GM13976 (cell line): ENCODE results near the gene TMEM182.

Source experiments
- DNase-seq: peaks from one replicate; pipeline ENCODE4 v3.0.0; 2012; ENCODE audit warnings: low spot score
- in situ Hi-C: fragments of 300-500 bp; cut with MboI; formaldehyde crosslinking; loops from one replicate; pipeline ENCODE4 v1.12.0; 2022; ENCODE audit warnings: low sequenced_read_pairs, mixed read lengths, inconsistent platforms; ENCODE audit not compliant: unreplicated experiment
- TF ChIP-seq, protein P1 (sequence below): IDR thresholded peaks from 2 replicates; pipeline ENCODE4 v1.5.1; 2012; ENCODE audit warnings: borderline replicate concordance, mild to moderate bottlenecking; ENCODE audit not compliant: insufficient read depth; ENCODE audit errors: extremely low read depth, missing control alignments, control extremely low read depth

Gene TMEM182

DNA sequence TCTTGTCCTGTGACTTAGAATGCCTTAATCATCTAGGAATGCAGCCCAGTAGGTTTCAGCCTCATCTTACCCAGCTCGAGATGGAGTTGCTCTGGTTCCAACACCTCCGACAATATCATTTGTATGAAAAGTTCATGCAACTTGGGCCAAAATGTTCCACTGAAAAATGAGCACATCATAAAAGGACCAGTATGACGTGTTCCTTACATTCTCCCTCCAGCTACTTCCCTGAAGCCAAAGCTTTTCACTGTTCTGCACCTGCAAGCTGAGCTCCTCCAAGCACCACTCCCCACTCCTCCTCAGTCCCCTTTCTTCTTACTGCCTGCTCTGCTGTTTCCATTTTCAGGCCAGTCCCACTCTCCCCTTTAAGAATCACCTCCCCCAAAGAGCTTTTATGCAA is 23.1 kb downstream of the TMEM182 start:
- no peak for DNase-seq
- in situ Hi-C loops, result no loop called here

DNA sequence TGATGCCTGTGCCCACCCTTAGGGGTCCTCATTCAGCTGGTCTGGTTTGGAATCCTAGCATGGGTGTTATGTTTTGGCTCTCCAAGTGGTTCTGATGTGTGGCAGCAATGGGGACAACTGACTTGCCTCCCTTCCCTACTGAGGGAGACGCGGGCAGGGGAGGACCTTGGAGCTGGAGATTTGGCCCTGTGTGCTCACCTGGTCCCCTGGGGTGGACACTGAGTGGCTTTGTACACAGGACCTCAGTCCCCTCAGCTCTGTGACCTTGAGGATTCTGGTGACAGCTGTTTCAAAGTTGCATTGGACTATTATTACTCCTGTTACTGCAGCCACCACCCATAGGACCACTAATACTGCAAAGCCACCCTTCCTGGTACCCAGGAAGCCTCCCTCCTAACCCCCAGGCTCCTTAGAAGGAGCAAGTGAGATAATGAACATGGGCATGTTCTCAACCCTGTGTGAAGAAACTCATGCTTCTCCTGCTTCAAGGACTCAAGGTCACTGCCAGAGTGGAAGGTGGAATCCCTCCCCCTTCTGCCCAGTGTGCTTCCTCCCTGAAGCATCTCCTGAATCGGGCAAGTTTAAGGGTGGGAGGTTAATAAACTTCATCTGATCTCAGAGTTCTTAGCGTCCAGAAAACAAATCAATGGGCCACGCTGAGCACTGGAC is 26.5 kb downstream of the TMEM182 start:
- TF ChIP-seq, protein P1, sequence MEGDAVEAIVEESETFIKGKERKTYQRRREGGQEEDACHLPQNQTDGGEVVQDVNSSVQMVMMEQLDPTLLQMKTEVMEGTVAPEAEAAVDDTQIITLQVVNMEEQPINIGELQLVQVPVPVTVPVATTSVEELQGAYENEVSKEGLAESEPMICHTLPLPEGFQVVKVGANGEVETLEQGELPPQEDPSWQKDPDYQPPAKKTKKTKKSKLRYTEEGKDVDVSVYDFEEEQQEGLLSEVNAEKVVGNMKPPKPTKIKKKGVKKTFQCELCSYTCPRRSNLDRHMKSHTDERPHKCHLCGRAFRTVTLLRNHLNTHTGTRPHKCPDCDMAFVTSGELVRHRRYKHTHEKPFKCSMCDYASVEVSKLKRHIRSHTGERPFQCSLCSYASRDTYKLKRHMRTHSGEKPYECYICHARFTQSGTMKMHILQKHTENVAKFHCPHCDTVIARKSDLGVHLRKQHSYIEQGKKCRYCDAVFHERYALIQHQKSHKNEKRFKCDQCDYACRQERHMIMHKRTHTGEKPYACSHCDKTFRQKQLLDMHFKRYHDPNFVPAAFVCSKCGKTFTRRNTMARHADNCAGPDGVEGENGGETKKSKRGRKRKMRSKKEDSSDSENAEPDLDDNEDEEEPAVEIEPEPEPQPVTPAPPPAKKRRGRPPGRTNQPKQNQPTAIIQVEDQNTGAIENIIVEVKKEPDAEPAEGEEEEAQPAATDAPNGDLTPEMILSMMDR, result no peak
- DNase-seq, result no peak
- in situ Hi-C loops, result no loop called here

More for the DNA sequence above, 23.1 kb downstream of the TMEM182 start:
- TF ChIP-seq, protein P1, result no peak

DNA sequence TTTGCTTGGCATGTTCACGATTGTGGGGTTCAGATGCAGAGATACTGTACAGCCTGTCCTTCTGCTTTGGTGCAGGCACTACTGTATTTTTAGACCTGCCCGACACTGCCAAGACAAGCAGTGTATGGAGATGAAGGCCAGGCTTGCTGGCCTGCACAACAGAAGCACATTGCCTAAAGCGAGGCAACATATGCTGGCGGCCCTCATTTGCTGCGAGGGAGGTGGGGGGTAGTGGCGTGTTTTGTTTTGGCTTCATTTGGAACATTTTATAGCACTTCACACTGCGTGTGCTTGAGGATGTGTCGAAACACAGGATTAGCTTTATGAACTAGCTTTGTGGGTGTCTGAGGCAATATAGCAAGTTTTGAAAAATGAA is 27.0 kb downstream of the TMEM182 start:
- TF ChIP-seq, protein P1, result no peak
- DNase-seq, result no peak
- in situ Hi-C loops, result no loop called here

DNA sequence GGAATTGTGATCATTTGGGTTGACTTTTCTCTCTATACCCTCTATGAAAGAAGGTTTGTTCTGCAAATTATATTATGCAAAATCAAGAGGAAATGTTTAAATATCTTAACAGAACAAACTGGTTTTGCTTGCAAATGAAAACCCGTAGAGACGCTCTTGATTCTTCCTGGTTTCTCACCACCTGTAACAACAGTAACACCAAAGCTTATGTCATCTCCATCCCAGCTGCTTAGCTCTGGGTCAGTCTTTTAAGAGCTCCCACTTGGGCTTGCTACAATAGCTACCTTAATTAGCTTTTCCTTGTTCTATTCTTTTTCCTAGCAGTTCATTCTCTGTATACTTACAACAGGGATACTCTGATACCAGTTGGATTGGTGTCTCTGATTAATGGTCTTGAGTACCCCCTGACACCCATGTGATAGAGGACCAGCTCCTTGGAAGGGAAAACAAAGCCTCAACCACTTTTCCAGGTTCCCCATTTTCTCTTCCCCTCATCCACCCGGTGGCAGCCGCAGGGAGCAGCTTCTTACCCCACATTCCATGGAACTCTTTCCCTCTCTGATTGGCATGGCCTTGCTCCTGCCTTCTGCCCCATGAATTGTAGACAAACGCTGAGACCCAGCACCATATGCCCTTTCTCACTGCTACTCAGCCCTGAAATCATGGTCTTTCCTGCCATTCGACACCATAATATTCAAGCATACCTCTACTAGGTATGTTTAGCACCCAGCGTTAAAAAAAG is 27.7 kb downstream of the TMEM182 start:
- TF ChIP-seq, protein P1, result no peak
- in situ Hi-C loops, result no loop called here
- no peak for DNase-seq

DNA sequence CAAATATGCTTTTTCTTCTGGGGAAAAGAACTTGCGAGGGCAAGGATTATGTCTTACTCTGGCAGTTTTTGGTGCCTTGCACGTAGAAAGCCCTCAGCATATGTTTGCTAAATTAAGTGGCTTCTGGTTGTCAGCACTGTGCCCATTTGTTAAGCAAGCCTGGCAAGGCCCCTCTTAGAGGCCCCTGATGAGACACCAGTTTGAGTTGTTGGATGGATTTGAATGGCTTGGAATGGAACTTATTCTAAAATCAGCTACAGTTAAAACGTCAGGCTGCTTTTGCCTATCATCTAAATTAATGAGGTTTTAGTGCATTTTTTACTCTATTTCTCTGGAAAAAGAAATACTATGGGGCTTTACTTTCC is 28.2 kb downstream of the TMEM182 start:
- in situ Hi-C loops, result no loop called here
- TF ChIP-seq, protein P1, result no peak
- no peak for DNase-seq

DNA sequence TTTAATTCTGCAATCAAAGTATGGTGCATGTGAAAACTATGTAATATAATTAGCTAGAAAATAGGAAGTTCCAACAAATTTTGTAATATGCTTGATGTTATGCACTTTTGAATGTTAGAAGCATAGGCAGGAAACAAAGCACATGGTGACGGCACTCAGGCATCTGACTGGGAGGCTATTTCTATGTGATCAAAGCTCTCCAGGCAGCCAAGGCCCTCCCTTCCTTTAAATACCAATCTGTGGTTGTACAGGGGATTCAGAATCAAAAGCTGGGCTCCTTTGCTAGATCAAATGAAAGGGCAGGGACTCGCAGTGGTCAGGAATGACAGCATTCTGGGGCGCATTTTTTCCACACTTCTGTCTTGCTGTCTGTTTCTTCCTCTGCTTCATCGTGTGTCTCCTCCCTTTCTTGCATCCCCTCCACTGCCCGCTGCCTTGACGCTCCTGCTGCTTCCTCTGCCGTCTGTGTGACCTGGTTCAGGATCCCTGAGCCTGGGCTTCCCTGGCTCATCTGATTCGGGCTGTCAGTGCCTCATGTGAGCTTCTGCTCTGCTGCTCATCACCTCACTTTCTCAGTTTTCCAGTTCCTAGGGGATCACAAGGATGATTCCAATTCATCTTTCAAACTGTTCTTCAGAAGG is 30.9 kb downstream of the TMEM182 start:
- in situ Hi-C loops, result no loop called here
- TF ChIP-seq, protein P1, result no peak
- no peak for DNase-seq
